ENCODE results near the gene LAMA4. TPM values are rescaled to one million over a fixed set of nuclear protein-coding genes. Genes with fewer than 3 reads are reported as not detected.

Gene LAMA4
- total and polyA plus RNA-seq, 2 of the 13 experiments (the other 11 are each of a cell fraction or from before 2014, with no cell fraction given): not detected

- TF ChIP-seq ZNF800 (CRISPR knock-in tag; IDR thresholded peaks at IDR 0.05): no peak
- no peak for TF ChIP-seq PPARG (CRISPR knock-in tag; conservative IDR thresholded peaks at IDR 0.05)
Measured at GRCh38 chr6:112231594-112232060, 22.7 kb downstream of the LAMA4 start (continued).

DNA sequence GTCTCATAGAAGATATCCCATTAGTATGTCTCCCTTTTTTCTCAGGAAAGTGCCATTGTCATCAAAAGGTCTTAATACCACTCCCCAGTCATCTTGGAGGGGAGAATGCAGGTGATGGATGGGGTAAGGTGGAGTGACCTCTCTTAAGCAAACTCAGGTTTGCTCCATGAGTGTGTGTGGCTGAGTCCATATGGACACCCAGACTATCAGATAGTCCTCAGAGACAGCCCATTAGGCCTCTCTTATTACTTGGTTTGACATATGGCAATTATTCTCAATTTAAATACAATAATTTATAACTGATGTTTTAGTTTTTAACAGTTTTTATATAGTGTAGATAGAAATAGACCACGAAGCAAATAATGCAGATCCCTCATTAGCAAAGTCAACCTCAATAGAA is 23.2 kb downstream of the LAMA4 start:
- no peaks in the 10 kb centered on the region; a peak in 1 of 5 replicates for H3K27me3 ChIP-seq (ENCODE audit: control insufficient read depth in 1 of 2, insufficient read depth in 2 of 2, low read length in 2 of 2)
- H3K9ac ChIP-seq (ENCODE audit: insufficient read depth, low read depth, low read length): no peak overlapping the region
- intact Hi-C loops (cut with micrococcal nuclease; ENCODE audit: unreplicated experiment): no loop called here
- no peaks in the 10 kb centered on the region for H3K79me2 ChIP-seq (ENCODE audit: insufficient read depth, low read length)
- CTCF ChIA-PET (ENCODE audit: low intra/inter-chr PET ratio, low total read pairs): no interaction called here
- H3K36me3 ChIP-seq (replicated peaks in 1 of 2; ENCODE audit: control insufficient read depth in 1 of 2, insufficient read depth in 2 of 2, low read length in 2 of 2): no peaks in the 10 kb centered on the region
- ATAC-seq: no peak
- no peak overlapping the region for H3K27ac ChIP-seq (ENCODE audit: extremely low read length, insufficient read depth, low read length)
- no peak for DNase-seq (ENCODE audit: low spot score)
- no peaks in the 10 kb centered on the region for H4K20me1 ChIP-seq (ENCODE audit: insufficient read depth, low read length)
- H3K4me1 ChIP-seq (ENCODE audit: insufficient read depth, low read length): no peaks in the 10 kb centered on the region
- FAIRE-seq: no peak
- no peaks in the 10 kb centered on the region for H3K9me3 ChIP-seq (ENCODE audit: low read length)
- H3K4me3 ChIP-seq (replicated peaks in 1 of 3; ENCODE audit: insufficient read depth in 1 of 3, low read depth in 2 of 3, low read length in 3 of 3): no peak overlapping the region
- in situ Hi-C loops (cut with HindIII; ENCODE audit: extremely low pct_ligation_motif_present, low pct_unique_long_range_greater_than_20kb): no loop called here
- POLR2A ChIA-PET: no interaction called here
- H3K4me2 ChIP-seq (ENCODE audit: low read depth, low read length): no peak overlapping the region
- WGBS (ENCODE audit: low lambda C conversion rate): 5% methylated on average over 1 of the region's 1 CpG
- no TSS peak for BruUV-seq (replicated peaks)
- H2AFZ ChIP-seq (ENCODE audit: low read length): no peak overlapping the region
- TF ChIP-seq ZSCAN20 (CRISPR knock-in tag; IDR thresholded peaks at IDR 0.05; ENCODE audit: borderline replicate concordance) (no peak), ZSCAN22 (CRISPR knock-in tag; IDR thresholded peaks at IDR 0.05) (no peak), MAF1 (CRISPR knock-in tag; IDR thresholded peaks at IDR 0.05; ENCODE audit: borderline replicate concordance) (no peak), AKNA (CRISPR knock-in tag; IDR thresholded peaks at IDR 0.05; ENCODE audit: borderline replicate concordance) (no peak), ZFP62 (CRISPR knock-in tag; IDR thresholded peaks at IDR 0.05) (no peak), THAP11 (CRISPR knock-in tag; IDR thresholded peaks at IDR 0.05) (no peak), ZNF260 (CRISPR knock-in tag; IDR thresholded peaks at IDR 0.05; ENCODE audit: borderline replicate concordance, low read depth) (no peak), PHF20 (CRISPR knock-in tag; IDR thresholded peaks at IDR 0.05) (no peak), HBP1 (CRISPR knock-in tag; IDR thresholded peaks at IDR 0.05; ENCODE audit: low read depth) (no peak), ZNF44 (CRISPR knock-in tag; IDR thresholded peaks at IDR 0.05) (no peak)
